ENCODE data around the gene HOXA7.

The HOXA7 gene

DNA sequence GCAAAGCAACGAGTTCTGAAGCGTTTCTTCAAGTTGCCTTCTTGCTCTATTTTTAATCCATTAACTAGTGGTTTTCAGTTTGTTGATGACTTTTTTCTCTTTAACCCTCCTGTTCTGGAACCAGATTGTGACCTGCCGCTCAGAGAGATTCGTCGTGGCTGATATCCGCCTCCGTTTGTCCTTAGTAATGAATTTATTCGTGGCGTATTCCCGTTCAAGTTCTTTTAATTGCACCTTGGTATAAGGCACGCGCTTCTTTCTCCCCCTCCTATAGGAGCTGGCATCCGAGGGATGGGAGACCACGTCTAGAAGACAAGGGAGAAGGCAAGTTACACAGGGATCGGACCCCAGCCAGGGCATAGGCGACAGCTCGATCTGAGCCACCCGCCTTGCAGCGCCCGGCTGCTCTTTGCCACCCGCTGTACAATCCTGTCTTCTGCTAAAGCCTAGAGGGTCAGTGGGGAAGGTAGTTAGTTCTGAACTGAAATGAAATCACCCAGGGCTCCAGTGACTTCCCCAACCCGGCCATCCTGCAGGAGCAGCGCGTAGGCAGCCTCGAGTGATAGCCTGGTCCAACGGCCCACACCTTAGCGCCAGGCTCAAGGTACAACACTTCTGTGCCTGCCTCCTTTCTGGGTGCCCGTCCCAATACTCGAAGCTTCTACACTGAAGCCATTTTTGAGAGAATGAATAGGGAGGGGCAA, 41.8 kb upstream of the HOXA7 start:
- H3K9ac ChIP-seq, result no peak overlapping the region
- H3K4me2 ChIP-seq, result no peak overlapping the region
- H3K27ac ChIP-seq, result no peak overlapping the region
- H3K36me3 ChIP-seq (ENCODE audit: insufficient read depth), result no peaks in the 10 kb centered on the region
- TF ChIP-seq, protein P1, sequence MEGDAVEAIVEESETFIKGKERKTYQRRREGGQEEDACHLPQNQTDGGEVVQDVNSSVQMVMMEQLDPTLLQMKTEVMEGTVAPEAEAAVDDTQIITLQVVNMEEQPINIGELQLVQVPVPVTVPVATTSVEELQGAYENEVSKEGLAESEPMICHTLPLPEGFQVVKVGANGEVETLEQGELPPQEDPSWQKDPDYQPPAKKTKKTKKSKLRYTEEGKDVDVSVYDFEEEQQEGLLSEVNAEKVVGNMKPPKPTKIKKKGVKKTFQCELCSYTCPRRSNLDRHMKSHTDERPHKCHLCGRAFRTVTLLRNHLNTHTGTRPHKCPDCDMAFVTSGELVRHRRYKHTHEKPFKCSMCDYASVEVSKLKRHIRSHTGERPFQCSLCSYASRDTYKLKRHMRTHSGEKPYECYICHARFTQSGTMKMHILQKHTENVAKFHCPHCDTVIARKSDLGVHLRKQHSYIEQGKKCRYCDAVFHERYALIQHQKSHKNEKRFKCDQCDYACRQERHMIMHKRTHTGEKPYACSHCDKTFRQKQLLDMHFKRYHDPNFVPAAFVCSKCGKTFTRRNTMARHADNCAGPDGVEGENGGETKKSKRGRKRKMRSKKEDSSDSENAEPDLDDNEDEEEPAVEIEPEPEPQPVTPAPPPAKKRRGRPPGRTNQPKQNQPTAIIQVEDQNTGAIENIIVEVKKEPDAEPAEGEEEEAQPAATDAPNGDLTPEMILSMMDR (conservative IDR thresholded peaks at IDR 0.05; ENCODE audit: low read depth, low read length), result no peak
- peaks cover 3% of the 10 kb centered on the region for H3K4me1 ChIP-seq (ENCODE audit: low read depth, poor library complexity, severe bottlenecking)
- no peak overlapping the region for H2AFZ ChIP-seq (ENCODE audit: low read depth)
- H3K79me2 ChIP-seq (ENCODE audit: insufficient read depth, low read depth), result no peaks in the 10 kb centered on the region
- no peak overlapping the region for H3K4me3 ChIP-seq (IDR thresholded peaks at IDR 0.05; ENCODE audit: insufficient read depth, low read depth, low read length)
- no peaks in the 10 kb centered on the region for H3K27me3 ChIP-seq (ENCODE audit: insufficient read depth, low read depth)
- H4K20me1 ChIP-seq (ENCODE audit: insufficient read depth), result no peaks in the 10 kb centered on the region

DNA sequence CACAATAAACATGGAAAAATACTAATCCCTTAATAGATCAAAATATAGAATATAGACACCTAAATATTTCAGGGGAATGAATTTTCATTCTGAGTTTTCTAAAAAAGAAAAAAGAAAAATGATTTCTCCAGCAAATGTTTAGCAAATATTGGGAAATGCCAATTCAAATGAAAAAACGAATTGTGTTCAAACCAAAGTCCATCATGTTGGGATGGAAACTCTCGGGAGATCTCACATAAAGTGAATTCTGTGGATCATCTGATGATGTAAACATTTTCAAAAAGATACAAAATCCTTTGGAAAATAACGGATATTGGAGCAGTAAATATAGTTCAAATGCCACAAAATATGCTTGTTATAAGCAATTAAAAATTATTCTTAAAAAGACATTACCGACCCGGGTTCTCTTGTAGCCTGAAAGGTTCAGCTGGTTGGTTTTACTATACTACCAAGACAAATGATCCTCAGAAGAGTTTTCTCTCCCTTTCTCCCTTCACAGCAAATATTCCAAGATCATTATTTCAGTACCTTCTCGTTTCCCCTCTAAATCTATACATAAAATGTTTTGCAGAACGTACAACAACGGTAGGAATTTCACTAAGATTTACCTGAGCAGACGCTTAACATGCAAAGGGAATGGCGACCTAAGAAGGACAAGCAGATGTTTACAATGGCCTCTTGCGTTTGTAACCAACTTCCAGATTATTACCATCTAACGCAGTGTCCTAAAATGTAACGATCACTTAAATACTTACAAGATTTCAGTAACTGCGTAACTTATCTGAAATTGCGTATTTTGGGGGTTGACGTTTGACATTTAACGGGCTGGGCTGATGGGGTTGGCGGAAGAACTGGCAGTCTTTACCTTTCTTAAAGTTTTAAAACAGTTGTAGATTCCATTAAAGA, 40.9 kb upstream of the HOXA7 start:
- no peaks in the 10 kb centered on the region for H4K20me1 ChIP-seq (ENCODE audit: insufficient read depth)
- H3K27ac ChIP-seq, result no peak overlapping the region
- H3K4me3 ChIP-seq (IDR thresholded peaks at IDR 0.05; ENCODE audit: insufficient read depth, low read depth, low read length), result no peak overlapping the region

DNA sequence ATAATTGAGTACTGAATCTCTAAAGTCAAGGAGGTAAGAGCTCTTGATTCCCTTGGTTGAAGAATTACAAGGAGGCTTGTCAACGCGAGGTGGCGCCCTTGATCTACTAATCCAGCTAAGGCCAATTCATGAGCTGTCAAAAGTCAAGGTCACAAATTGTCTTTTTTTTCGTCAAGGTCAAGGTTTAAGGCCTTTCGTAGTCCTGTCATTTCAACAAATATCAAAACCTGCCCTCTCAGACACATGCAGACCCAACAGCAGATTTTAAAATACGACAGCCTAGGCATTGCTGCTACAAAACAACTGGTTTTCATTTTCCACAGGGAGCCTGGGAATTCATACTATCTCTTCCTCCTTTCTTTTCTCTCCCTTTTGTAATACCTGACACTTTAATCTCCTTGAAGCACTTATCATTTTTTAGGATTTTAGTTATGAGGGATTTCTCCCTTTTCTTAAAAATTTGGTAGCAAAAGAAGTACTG, 39.9 kb upstream of the HOXA7 start:
- H3K4me3 ChIP-seq (IDR thresholded peaks at IDR 0.05; ENCODE audit: insufficient read depth, low read depth, low read length), result no peak overlapping the region
- H3K4me2 ChIP-seq, result no peak overlapping the region
- H3K79me2 ChIP-seq (ENCODE audit: insufficient read depth, low read depth), result no peaks in the 10 kb centered on the region
- H3K4me1 ChIP-seq (ENCODE audit: low read depth, poor library complexity, severe bottlenecking), result peaks cover 3% of the 10 kb centered on the region
- no peaks in the 10 kb centered on the region for H3K36me3 ChIP-seq (ENCODE audit: insufficient read depth)
- H4K20me1 ChIP-seq (ENCODE audit: insufficient read depth), result no peaks in the 10 kb centered on the region
- no peaks in the 10 kb centered on the region for H3K27me3 ChIP-seq (ENCODE audit: insufficient read depth, low read depth)
- TF ChIP-seq, protein P1 (conservative IDR thresholded peaks at IDR 0.05; ENCODE audit: low read depth, low read length), result peak; percentile 96
- H2AFZ ChIP-seq (ENCODE audit: low read depth), result no peak overlapping the region
- no peak overlapping the region for H3K27ac ChIP-seq
- no peak overlapping the region for H3K9ac ChIP-seq

More for the DNA sequence above, 40.9 kb upstream of the HOXA7 start:
- TF ChIP-seq, protein P1 (conservative IDR thresholded peaks at IDR 0.05; ENCODE audit: low read depth, low read length), result no peak
- H3K4me1 ChIP-seq (ENCODE audit: low read depth, poor library complexity, severe bottlenecking), result peaks cover 3% of the 10 kb centered on the region
- H3K4me2 ChIP-seq, result no peak overlapping the region
- H3K27me3 ChIP-seq (ENCODE audit: insufficient read depth, low read depth), result no peaks in the 10 kb centered on the region
- no peak overlapping the region for H3K9ac ChIP-seq
- H3K79me2 ChIP-seq (ENCODE audit: insufficient read depth, low read depth), result no peaks in the 10 kb centered on the region
- H2AFZ ChIP-seq (ENCODE audit: low read depth), result no peak overlapping the region
- no peaks in the 10 kb centered on the region for H3K36me3 ChIP-seq (ENCODE audit: insufficient read depth)

DNA sequence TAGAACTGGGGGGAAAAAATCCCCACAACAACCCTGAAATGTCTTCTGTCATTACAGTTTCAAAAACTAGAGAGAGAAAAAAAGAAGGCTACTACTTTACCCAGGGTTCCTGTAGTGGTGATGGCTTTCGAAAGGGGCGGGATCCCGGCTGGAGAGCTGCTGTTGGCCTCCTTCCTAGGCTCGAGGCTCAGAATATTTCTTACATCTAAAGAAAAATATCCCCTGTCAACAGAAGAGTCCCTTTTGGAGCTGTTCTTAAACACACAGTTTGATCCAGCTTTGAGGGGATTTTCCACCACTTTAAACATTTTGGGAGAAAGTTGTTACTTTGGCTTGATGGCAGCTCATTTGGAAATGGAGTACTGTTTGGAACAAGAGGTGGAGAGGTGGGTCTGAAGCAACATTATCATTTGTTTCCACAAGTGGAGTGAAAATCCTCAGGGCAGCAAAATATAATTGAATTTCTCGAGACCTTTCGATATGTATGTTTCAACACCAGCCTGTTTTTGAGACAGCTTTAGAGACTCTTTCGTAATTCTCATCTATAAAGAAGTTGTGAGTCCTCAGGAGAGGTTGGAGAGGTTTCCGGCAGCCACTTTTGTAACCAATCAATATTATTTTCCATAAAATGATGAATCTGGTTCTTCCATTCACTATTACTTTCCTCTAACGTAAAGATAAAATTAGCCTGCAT, 38.4 kb upstream of the HOXA7 start:
- H3K27me3 ChIP-seq (ENCODE audit: insufficient read depth, low read depth), result no peaks in the 10 kb centered on the region
- H4K20me1 ChIP-seq (ENCODE audit: insufficient read depth), result no peaks in the 10 kb centered on the region

More for the DNA sequence above, 38.4 kb upstream of the HOXA7 start:
- Histone ChIP-seq H3K36me3 (ENCODE audit: insufficient read depth) (no peaks in the 10 kb centered on the region), H3K79me2 (ENCODE audit: insufficient read depth, low read depth) (no peaks in the 10 kb centered on the region), H3K4me1 (ENCODE audit: low read depth, poor library complexity, severe bottlenecking) (peaks cover 3% of the 10 kb centered on the region), H3K9ac (no peak overlapping the region), H2AFZ (ENCODE audit: low read depth) (no peak overlapping the region), H3K4me3 (IDR thresholded peaks at IDR 0.05; ENCODE audit: insufficient read depth, low read depth, low read length) (no peak overlapping the region), H3K27ac (no peak overlapping the region), H3K4me2 (no peak overlapping the region)
- TF ChIP-seq, protein P1 (conservative IDR thresholded peaks at IDR 0.05; ENCODE audit: low read depth, low read length), result no peak

Data from KMS-11 (cell line).